ENCODE results near the gene PROK2. TPM values are rescaled to one million over a fixed set of nuclear protein-coding genes. Genes with fewer than 3 reads are reported as not detected.

Gene PROK2
- total RNA-seq, 1 donor from 2014 or later: not detected

GRCh38 chr3:71787851-71788405 is 3.0 kb upstream of the PROK2 start:
- intact Hi-C loops (cut with micrococcal nuclease): no loop called here

GRCh38 chr3:71786551-71786950 is 1.6 kb upstream of the PROK2 start:
- intact Hi-C loops (cut with micrococcal nuclease): no loop called here

- intact Hi-C loops (cut with micrococcal nuclease): no loop called here
These were observed 1.2 kb upstream of the PROK2 start for GRCh38 chr3:71786217-71786549.

GRCh38 chr3:71785532-71786216 is 726 bp upstream of the PROK2 start:
- intact Hi-C loops (cut with micrococcal nuclease): no loop called here

GRCh38 chr3:71784201-71784913 is 591 bp downstream of the PROK2 start:
- intact Hi-C loops (cut with micrococcal nuclease): loop anchor here (1.0 kb wide), 1 partner anchor 73 kb away; no protein-coding TSS in a partner anchor

- intact Hi-C loops (cut with micrococcal nuclease): no loop called here
These were observed 1.8 kb downstream of the PROK2 start for GRCh38 chr3:71783152-71783551.

GRCh38 chr3:71780430-71780829 is 4.5 kb downstream of the PROK2 start:
- intact Hi-C loops (cut with micrococcal nuclease): no loop called here

GRCh38 chr3:71779674-71780377 is 5.1 kb downstream of the PROK2 start:
- intact Hi-C loops (cut with micrococcal nuclease): no loop called here

GRCh38 chr3:71778353-71778752 is 6.6 kb downstream of the PROK2 start:
- intact Hi-C loops (cut with micrococcal nuclease): no loop called here

- intact Hi-C loops (cut with micrococcal nuclease): no loop called here
These were observed 8.4 kb downstream of the PROK2 start for GRCh38 chr3:71776538-71776937.

- intact Hi-C loops (cut with micrococcal nuclease): no loop called here
These were observed 13.1 kb downstream of the PROK2 start for GRCh38 chr3:71771884-71772283.

GRCh38 chr3:71771126-71771525 is 13.8 kb downstream of the PROK2 start:
- intact Hi-C loops (cut with micrococcal nuclease): no loop called here

- intact Hi-C loops (cut with micrococcal nuclease): no loop called here
These were observed 21.5 kb downstream of the PROK2 start for GRCh38 chr3:71763426-71763825.

- intact Hi-C loops (cut with micrococcal nuclease): no loop called here
These were observed 24.8 kb downstream of the PROK2 start for GRCh38 chr3:71760140-71760539.

- intact Hi-C loops (cut with micrococcal nuclease): no loop called here
These were observed 25.5 kb downstream of the PROK2 start for GRCh38 chr3:71759401-71759800.

GRCh38 chr3:71758091-71758490 is 26.9 kb downstream of the PROK2 start:
- intact Hi-C loops (cut with micrococcal nuclease): no loop called here

- intact Hi-C loops (cut with micrococcal nuclease): no loop called here
These were observed 30.2 kb downstream of the PROK2 start for GRCh38 chr3:71754610-71755253.

- intact Hi-C loops (cut with micrococcal nuclease): no loop called here
These were observed 31.0 kb downstream of the PROK2 start, which contains the start of gene GPR27 for GRCh38 chr3:71753701-71754609. GPR27 (plus strand) TSS chr3:71753855; CDS start chr3:71754050, 195 bp downstream.

GRCh38 chr3:71752831-71753700 is 31.9 kb downstream of the PROK2 start:
- intact Hi-C loops (cut with micrococcal nuclease): no loop called here

Measured in T-helper 1 cell treated with Interleukin-12 subunit alpha and Interleukin-12 subunit beta and Interleukin-4 antibody, amounts not matched to agents 30 ng/mL and 1 ng/mL, for 36 hours (primary cell).